ENCODE data around the gene SCTR.

SCTR gene

GRCh38 chr2:119424284-119425118, 99.8 kb downstream of the SCTR start:
- H3K27ac ChIP-seq (ENCODE audit: insufficient read depth, low read length, poor library complexity, severe bottlenecking) = no peak overlapping the region
- H3K4me1 ChIP-seq (ENCODE audit: control insufficient read depth, insufficient read depth, low read length, poor library complexity, severe bottlenecking) = no peaks in the 10 kb centered on the region
- H3K36me3 ChIP-seq (ENCODE audit: control insufficient read depth, insufficient read depth, low read length) = no peaks in the 10 kb centered on the region
- H3K27me3 ChIP-seq (replicated peaks; ENCODE audit: control insufficient read depth, insufficient read depth, low read length, poor library complexity, severe bottlenecking) = peaks cover 9% of the 10 kb centered on the region
- DNase-seq = no peak
- H3K4me3 ChIP-seq (ENCODE audit: insufficient read depth, low read depth, low read length, poor library complexity, severe bottlenecking) = no peak overlapping the region
- H3K9me3 ChIP-seq (ENCODE audit: control insufficient read depth, low read length) = no peaks in the 10 kb centered on the region

GRCh38 chr2:119423811-119424210, 100.5 kb downstream of the SCTR start:
- Histone ChIP-seq H3K36me3 (ENCODE audit: control insufficient read depth, insufficient read depth, low read length) (no peaks in the 10 kb centered on the region), H3K27ac (ENCODE audit: insufficient read depth, low read length, poor library complexity, severe bottlenecking) (no peak overlapping the region), H3K4me1 (ENCODE audit: control insufficient read depth, insufficient read depth, low read length, poor library complexity, severe bottlenecking) (no peaks in the 10 kb centered on the region), H3K27me3 (replicated peaks; ENCODE audit: control insufficient read depth, insufficient read depth, low read length, poor library complexity, severe bottlenecking) (peaks cover 9% of the 10 kb centered on the region), H3K9me3 (ENCODE audit: control insufficient read depth, low read length) (no peaks in the 10 kb centered on the region), H3K4me3 (ENCODE audit: insufficient read depth, low read depth, low read length, poor library complexity, severe bottlenecking) (no peak overlapping the region)
- no peak for DNase-seq

DNA sequence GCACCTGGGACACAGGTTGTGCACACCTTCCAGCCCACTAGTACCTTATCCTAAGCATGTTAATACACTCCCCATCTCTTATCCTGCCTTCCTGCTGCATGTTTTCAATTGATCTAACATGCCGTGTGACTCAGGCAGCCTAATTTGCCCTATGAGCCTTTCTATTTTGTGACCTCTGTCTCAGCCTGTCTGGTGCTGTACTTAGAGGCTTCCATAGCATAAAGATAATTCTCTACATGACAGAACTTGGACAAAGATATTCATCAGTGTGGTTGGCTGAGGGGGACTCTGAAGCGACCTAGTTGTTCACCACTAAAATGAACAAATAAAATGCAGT, 101.2 kb downstream of the SCTR start:
- H3K9me3 ChIP-seq (ENCODE audit: control insufficient read depth, low read length) = no peaks in the 10 kb centered on the region

GRCh38 chr2:119422360-119423107, 101.7 kb downstream of the SCTR start:
- DNase-seq = no peak
- H3K9me3 ChIP-seq (ENCODE audit: control insufficient read depth, low read length) = no peaks in the 10 kb centered on the region
- H3K4me3 ChIP-seq (ENCODE audit: insufficient read depth, low read depth, low read length, poor library complexity, severe bottlenecking) = no peak overlapping the region
- peaks cover 5% of the 10 kb centered on the region for H3K27me3 ChIP-seq (replicated peaks; ENCODE audit: control insufficient read depth, insufficient read depth, low read length, poor library complexity, severe bottlenecking)
- H3K27ac ChIP-seq (ENCODE audit: insufficient read depth, low read length, poor library complexity, severe bottlenecking) = no peak overlapping the region
- H3K4me1 ChIP-seq (ENCODE audit: control insufficient read depth, insufficient read depth, low read length, poor library complexity, severe bottlenecking) = no peaks in the 10 kb centered on the region
- H3K36me3 ChIP-seq (ENCODE audit: control insufficient read depth, insufficient read depth, low read length) = no peaks in the 10 kb centered on the region

More for the DNA sequence above, 101.2 kb downstream of the SCTR start:
- Histone ChIP-seq H3K27me3 (replicated peaks; ENCODE audit: control insufficient read depth, insufficient read depth, low read length, poor library complexity, severe bottlenecking) (peaks cover 9% of the 10 kb centered on the region), H3K36me3 (ENCODE audit: control insufficient read depth, insufficient read depth, low read length) (no peaks in the 10 kb centered on the region), H3K4me1 (ENCODE audit: control insufficient read depth, insufficient read depth, low read length, poor library complexity, severe bottlenecking) (no peaks in the 10 kb centered on the region), H3K27ac (ENCODE audit: insufficient read depth, low read length, poor library complexity, severe bottlenecking) (no peak overlapping the region), H3K4me3 (ENCODE audit: insufficient read depth, low read depth, low read length, poor library complexity, severe bottlenecking) (no peak overlapping the region)
- no peak for DNase-seq

- H3K27ac ChIP-seq (ENCODE audit: insufficient read depth, low read length, poor library complexity, severe bottlenecking) = no peak overlapping the region
- no peaks in the 10 kb centered on the region for H3K36me3 ChIP-seq (ENCODE audit: control insufficient read depth, insufficient read depth, low read length)
- H3K9me3 ChIP-seq (ENCODE audit: control insufficient read depth, low read length) = no peaks in the 10 kb centered on the region
- H3K4me1 ChIP-seq (ENCODE audit: control insufficient read depth, insufficient read depth, low read length, poor library complexity, severe bottlenecking) = no peaks in the 10 kb centered on the region
- no peak for DNase-seq
- no peak overlapping the region for H3K4me3 ChIP-seq (ENCODE audit: insufficient read depth, low read depth, low read length, poor library complexity, severe bottlenecking)
- H3K27me3 ChIP-seq (replicated peaks; ENCODE audit: control insufficient read depth, insufficient read depth, low read length, poor library complexity, severe bottlenecking) = peaks cover 7% of the 10 kb centered on the region
Observed at GRCh38 chr2:119421741-119422140, 102.5 kb downstream of the SCTR start.

GRCh38 chr2:119421304-119421703, 103.0 kb downstream of the SCTR start:
- Histone ChIP-seq H3K9me3 (ENCODE audit: control insufficient read depth, low read length) (no peaks in the 10 kb centered on the region), H3K27me3 (replicated peaks; ENCODE audit: control insufficient read depth, insufficient read depth, low read length, poor library complexity, severe bottlenecking) (peaks cover 6% of the 10 kb centered on the region), H3K4me3 (ENCODE audit: insufficient read depth, low read depth, low read length, poor library complexity, severe bottlenecking) (no peak overlapping the region), H3K36me3 (ENCODE audit: control insufficient read depth, insufficient read depth, low read length) (no peaks in the 10 kb centered on the region), H3K27ac (ENCODE audit: insufficient read depth, low read length, poor library complexity, severe bottlenecking) (no peak overlapping the region), H3K4me1 (ENCODE audit: control insufficient read depth, insufficient read depth, low read length, poor library complexity, severe bottlenecking) (no peaks in the 10 kb centered on the region)
- no peak for DNase-seq

DNA sequence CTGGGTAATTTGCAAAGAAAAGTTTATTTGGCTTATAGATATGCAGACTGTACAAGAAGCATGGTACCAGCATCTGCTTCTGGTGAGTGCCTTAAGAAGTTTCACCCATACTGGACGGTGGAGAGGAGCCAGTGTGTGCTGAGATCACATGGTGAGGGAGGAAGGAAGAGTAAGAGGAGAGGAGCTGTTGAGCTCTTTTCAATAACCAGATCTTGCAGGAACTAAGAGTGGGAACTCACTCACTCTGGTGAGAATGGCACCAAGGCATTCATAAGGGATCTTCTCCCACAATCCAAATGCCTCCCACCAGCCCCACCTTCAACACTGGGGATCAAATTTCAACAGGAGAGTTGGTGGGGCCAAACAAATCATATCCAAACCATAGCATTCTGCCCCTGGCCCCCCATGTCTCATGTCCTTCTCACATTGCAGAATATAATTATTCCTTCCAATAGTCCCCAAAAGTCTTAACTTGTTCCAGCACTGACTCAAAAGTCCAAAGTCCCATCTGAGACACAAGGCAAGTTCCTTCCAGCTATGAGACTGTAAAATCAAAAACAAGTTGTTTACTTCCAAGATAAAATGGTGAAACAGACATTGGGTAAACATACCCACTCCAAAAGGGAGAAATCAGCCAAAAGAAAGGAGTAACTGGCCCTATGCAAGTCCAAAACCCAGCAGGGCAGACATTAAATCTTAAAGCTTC, 104.3 kb downstream of the SCTR start:
- Histone ChIP-seq H3K4me1 (ENCODE audit: control insufficient read depth, insufficient read depth, low read length, poor library complexity, severe bottlenecking) (no peaks in the 10 kb centered on the region), H3K4me3 (ENCODE audit: insufficient read depth, low read depth, low read length, poor library complexity, severe bottlenecking) (no peak overlapping the region), H3K27ac (ENCODE audit: insufficient read depth, low read length, poor library complexity, severe bottlenecking) (no peak overlapping the region), H3K9me3 (ENCODE audit: control insufficient read depth, low read length) (no peaks in the 10 kb centered on the region), H3K27me3 (replicated peaks; ENCODE audit: control insufficient read depth, insufficient read depth, low read length, poor library complexity, severe bottlenecking) (peaks cover 3% of the 10 kb centered on the region), H3K36me3 (ENCODE audit: control insufficient read depth, insufficient read depth, low read length) (no peaks in the 10 kb centered on the region)
- no peak for DNase-seq

- Histone ChIP-seq H3K27ac (ENCODE audit: insufficient read depth, low read length, poor library complexity, severe bottlenecking) (no peak overlapping the region), H3K4me1 (ENCODE audit: control insufficient read depth, insufficient read depth, low read length, poor library complexity, severe bottlenecking) (no peaks in the 10 kb centered on the region), H3K9me3 (ENCODE audit: control insufficient read depth, low read length) (no peaks in the 10 kb centered on the region), H3K36me3 (ENCODE audit: control insufficient read depth, insufficient read depth, low read length) (no peaks in the 10 kb centered on the region), H3K27me3 (replicated peaks; ENCODE audit: control insufficient read depth, insufficient read depth, low read length, poor library complexity, severe bottlenecking) (peaks cover 3% of the 10 kb centered on the region), H3K4me3 (ENCODE audit: insufficient read depth, low read depth, low read length, poor library complexity, severe bottlenecking) (no peak overlapping the region)
- DNase-seq = no peak
Observed at GRCh38 chr2:119419065-119419464, 105.2 kb downstream of the SCTR start.

- DNase-seq = no peak
- Histone ChIP-seq H3K4me3 (ENCODE audit: insufficient read depth, low read depth, low read length, poor library complexity, severe bottlenecking) (no peak overlapping the region), H3K27ac (ENCODE audit: insufficient read depth, low read length, poor library complexity, severe bottlenecking) (no peak overlapping the region), H3K4me1 (ENCODE audit: control insufficient read depth, insufficient read depth, low read length, poor library complexity, severe bottlenecking) (no peaks in the 10 kb centered on the region), H3K27me3 (replicated peaks; ENCODE audit: control insufficient read depth, insufficient read depth, low read length, poor library complexity, severe bottlenecking) (peaks cover 3% of the 10 kb centered on the region), H3K36me3 (ENCODE audit: control insufficient read depth, insufficient read depth, low read length) (no peaks in the 10 kb centered on the region), H3K9me3 (ENCODE audit: control insufficient read depth, low read length) (no peaks in the 10 kb centered on the region)
Observed at GRCh38 chr2:119417908-119418307, 106.4 kb downstream of the SCTR start.

All from effector memory CD4-positive, alpha-beta T cell (primary cell).